SK-N-DZ (cell line): ENCODE measurements around the gene TTLL7. TPM values are rescaled to one million over a fixed set of nuclear protein-coding genes. Genes with fewer than 3 reads are reported as not detected.
A peak's percentile ranks its signal among the peaks of the same experiment; 100 is the strongest.

ENCODE experiments used
- DNase-seq: peaks from one replicate; pipeline ENCODE4 v3.0.0-alpha.2; 2015; ENCODE audit warnings: low spot score
- polyA plus RNA-seq, 2 experiments: library from polyadenylated mRNA; depleted of rRNA; stranded (reverse); fragments of >200 nt; gene quantifications; 2 replicates each; pipeline ENCODE4 v1.2.3, GENCODE V29; 2014

The TTLL7 gene
- polyA plus RNA-seq (2014; cell fraction: cytosol; rRNA removed), result 5.8 and 6.4 TPM in 2 replicates
- polyA plus RNA-seq (2014; cell fraction: nucleus; rRNA removed), result 10.9 and 11.1 TPM in 2 replicates

GRCh38 chr1:83998498-83999315 is at the start of gene TTLL7:
Gene TTLL7, minus strand, starts transcription at chr1:83999132. Its CDS starts 46,921 bp downstream, at chr1:83952211.
- peak; percentile 84 for DNase-seq

GRCh38 chr1:84042461-84042860 is 43.5 kb upstream of the TTLL7 start:
- DNase-seq, result no peak

GRCh38 chr1:84037758-84038611 is 39.1 kb upstream of the TTLL7 start:
- no peak for DNase-seq

GRCh38 chr1:84031802-84032327 is 32.9 kb upstream of the TTLL7 start:
- DNase-seq, result no peak

- no peak for DNase-seq
Measured at GRCh38 chr1:84027368-84027767, 28.4 kb upstream of the TTLL7 start.

GRCh38 chr1:84025966-84026365 is 27.0 kb upstream of the TTLL7 start:
- DNase-seq, result no peak

- no peak for DNase-seq
Measured at GRCh38 chr1:84021822-84022221, 22.9 kb upstream of the TTLL7 start.

- DNase-seq, result no peak
Measured at GRCh38 chr1:84020151-84020550, 21.2 kb upstream of the TTLL7 start.

- no peak for DNase-seq
Measured at GRCh38 chr1:84019217-84019616, 20.3 kb upstream of the TTLL7 start.

GRCh38 chr1:84013708-84014107 is 14.8 kb upstream of the TTLL7 start:
- no peak for DNase-seq

GRCh38 chr1:84012018-84012417 is 13.1 kb upstream of the TTLL7 start:
- no peak for DNase-seq

- DNase-seq, result no peak
Measured at GRCh38 chr1:84010136-84010535, 11.2 kb upstream of the TTLL7 start.

GRCh38 chr1:84008631-84009030 is 9.7 kb upstream of the TTLL7 start:
- DNase-seq, result no peak

- DNase-seq, result no peak
Measured at GRCh38 chr1:84006591-84006990, 7.7 kb upstream of the TTLL7 start.

GRCh38 chr1:84001501-84001900 is 2.6 kb upstream of the TTLL7 start:
- no peak for DNase-seq

- no peak for DNase-seq
Measured at GRCh38 chr1:84000954-84001495, 2.1 kb upstream of the TTLL7 start.

- no peak for DNase-seq
Measured at GRCh38 chr1:84000196-84000885, 1.4 kb upstream of the TTLL7 start.

GRCh38 chr1:83999316-83999819 is 436 bp upstream of the TTLL7 start:
- peak; percentile 83 for DNase-seq

- DNase-seq, result no peak
Measured at GRCh38 chr1:83998205-83998497, 781 bp downstream of the TTLL7 start.

GRCh38 chr1:83997631-83998030 is 1.3 kb downstream of the TTLL7 start:
- DNase-seq, result no peak

- no peak for DNase-seq
Measured at GRCh38 chr1:83996621-83997020, 2.3 kb downstream of the TTLL7 start.
